ENCODE measurements around the gene TOMM5. TPM values are rescaled to one million over a fixed set of nuclear protein-coding genes. Genes with fewer than 3 reads are reported as not detected.
"Not testable (repeated sequence)": the region's sequence is repeated elsewhere in the genome, so short reads cannot be mapped to it uniquely, and the experiment has no call there.

Gene TOMM5
- total and polyA plus RNA-seq, 2 donors, result 88.6 to 95.4 TPM

DNA sequence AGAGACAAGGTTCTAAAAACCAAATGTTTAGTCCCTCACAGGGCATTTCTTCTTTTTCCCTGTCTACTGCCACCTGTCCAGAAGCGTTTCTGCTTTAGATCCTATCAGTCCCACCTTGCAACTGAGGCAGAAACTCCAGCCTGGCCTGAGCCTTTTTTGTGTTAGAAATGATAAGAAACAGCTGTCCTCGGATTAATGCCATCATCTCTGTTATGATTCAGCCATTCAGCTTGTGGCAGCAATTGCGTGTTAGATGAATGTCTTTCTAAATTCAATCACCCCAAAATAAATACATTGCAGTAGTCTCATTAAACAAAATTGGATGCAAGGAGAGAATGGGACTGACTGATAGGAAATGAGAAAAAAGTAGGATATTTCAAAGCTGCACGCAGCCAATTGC, 30.1 kb upstream of the TOMM5 start:
- Histone ChIP-seq H3K4me1 (ENCODE audit: insufficient read depth) (no peaks in the 10 kb centered on the region), H3K4me3 (ENCODE audit: low read depth, low read length) (no peak overlapping the region), H3K36me3 (ENCODE audit: insufficient read depth) (no peaks in the 10 kb centered on the region), H3K27ac (ENCODE audit: low read depth) (no peak overlapping the region)
- DNase-seq (ENCODE audit: extremely low spot score), result no peak
- 56% methylated on average over 4 of the region's 4 CpGs for WGBS

DNA sequence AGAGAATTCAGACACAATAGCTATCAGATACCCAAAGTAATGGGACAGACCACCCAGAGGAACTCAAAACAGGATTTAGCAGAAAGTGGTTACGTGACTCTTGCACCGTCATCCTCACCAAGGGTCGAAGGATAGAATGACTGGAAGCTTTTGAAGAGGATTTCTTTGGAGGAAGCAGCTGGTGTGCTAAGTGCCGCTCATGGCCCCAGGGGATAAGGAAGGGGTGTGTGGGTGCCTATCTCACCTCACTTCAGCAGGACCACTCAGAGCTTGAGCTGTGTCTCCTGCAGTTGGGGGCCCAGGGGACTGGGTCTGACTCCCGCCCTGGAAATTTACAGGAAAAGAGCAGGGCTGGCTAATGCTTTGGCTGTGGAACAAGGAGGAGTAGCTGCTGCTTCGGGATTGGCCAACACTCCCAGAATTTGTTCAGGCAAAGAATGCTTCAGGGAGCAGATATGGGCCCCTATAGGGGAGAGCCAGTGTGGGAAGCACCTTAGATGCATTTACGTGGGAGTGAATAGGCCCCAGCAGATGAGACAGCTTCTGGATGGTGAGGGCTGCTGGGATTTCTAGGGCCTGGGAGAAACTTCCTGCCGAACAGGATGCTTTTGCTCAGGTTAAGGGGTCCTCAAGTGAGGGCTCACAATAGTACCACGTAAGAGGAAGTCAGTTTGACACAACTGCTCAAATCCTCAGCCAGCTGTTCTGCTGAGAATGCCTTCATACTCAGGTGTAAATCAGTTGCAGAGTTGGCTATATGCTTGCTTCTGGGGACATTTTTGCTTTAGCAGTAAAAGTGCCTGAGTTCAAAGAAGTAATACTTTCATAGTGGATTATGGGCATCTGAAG, 29.1 kb upstream of the TOMM5 start:
- DNase-seq (ENCODE audit: extremely low spot score), result no peak
- no peaks in the 10 kb centered on the region for H3K36me3 ChIP-seq (ENCODE audit: insufficient read depth)
- WGBS, result 57% methylated on average over 9 of the region's 9 CpGs

GRCh38 chr9:37620396-37620795, 28.0 kb upstream of the TOMM5 start:
- Histone ChIP-seq H3K27ac (ENCODE audit: low read depth) (no peak overlapping the region), H3K4me3 (ENCODE audit: low read depth, low read length) (no peak overlapping the region), H3K36me3 (ENCODE audit: insufficient read depth) (no peaks in the 10 kb centered on the region), H3K4me1 (ENCODE audit: insufficient read depth) (no peaks in the 10 kb centered on the region)
- 88% methylated on average over 1 of the region's 1 CpG for WGBS
- DNase-seq (ENCODE audit: extremely low spot score), result no peak

More for the DNA sequence above, 29.1 kb upstream of the TOMM5 start:
- H3K4me1 ChIP-seq (ENCODE audit: insufficient read depth), result no peaks in the 10 kb centered on the region
- no peak overlapping the region for H3K27ac ChIP-seq (ENCODE audit: low read depth)
- no peak overlapping the region for H3K4me3 ChIP-seq (ENCODE audit: low read depth, low read length)

GRCh38 chr9:37619806-37620205, 27.4 kb upstream of the TOMM5 start:
- no peak for DNase-seq (ENCODE audit: extremely low spot score)
- Histone ChIP-seq H3K27ac (ENCODE audit: low read depth) (no peak overlapping the region), H3K36me3 (ENCODE audit: insufficient read depth) (no peaks in the 10 kb centered on the region), H3K4me1 (ENCODE audit: insufficient read depth) (no peaks in the 10 kb centered on the region), H3K4me3 (ENCODE audit: low read depth, low read length) (no peak overlapping the region)
- WGBS, result 75% methylated on average over 3 of the region's 3 CpGs

GRCh38 chr9:37618817-37619216, 26.4 kb upstream of the TOMM5 start:
- 72% methylated on average over 4 of the region's 4 CpGs for WGBS
- Histone ChIP-seq H3K36me3 (ENCODE audit: insufficient read depth) (no peaks in the 10 kb centered on the region), H3K27ac (ENCODE audit: low read depth) (no peak overlapping the region), H3K4me3 (ENCODE audit: low read depth, low read length) (no peak overlapping the region), H3K4me1 (ENCODE audit: insufficient read depth) (no peaks in the 10 kb centered on the region)
- DNase-seq (ENCODE audit: extremely low spot score), result no peak

- H3K27ac ChIP-seq (ENCODE audit: low read depth), result no peak overlapping the region
- WGBS, result 28% methylated on average over 4 of the region's 4 CpGs
- DNase-seq (ENCODE audit: extremely low spot score), result no peak
Observed at GRCh38 chr9:37617832-37618231, 25.4 kb upstream of the TOMM5 start.

GRCh38 chr9:37617161-37617560, 24.8 kb upstream of the TOMM5 start:
- no peaks in the 10 kb centered on the region for H3K36me3 ChIP-seq (ENCODE audit: insufficient read depth)
- no peaks in the 10 kb centered on the region for H3K4me1 ChIP-seq (ENCODE audit: insufficient read depth)
- H3K27ac ChIP-seq (ENCODE audit: low read depth), result no peak overlapping the region
- 76% methylated on average over 2 of the region's 2 CpGs for WGBS
- no peak for DNase-seq (ENCODE audit: extremely low spot score)
- no peak overlapping the region for H3K4me3 ChIP-seq (ENCODE audit: low read depth, low read length)

More at GRCh38 chr9:37617832-37618231, 25.4 kb upstream of the TOMM5 start:
- no peaks in the 10 kb centered on the region for H3K4me1 ChIP-seq (ENCODE audit: insufficient read depth)
- no peak overlapping the region for H3K4me3 ChIP-seq (ENCODE audit: low read depth, low read length)
- no peaks in the 10 kb centered on the region for H3K36me3 ChIP-seq (ENCODE audit: insufficient read depth)

DNA sequence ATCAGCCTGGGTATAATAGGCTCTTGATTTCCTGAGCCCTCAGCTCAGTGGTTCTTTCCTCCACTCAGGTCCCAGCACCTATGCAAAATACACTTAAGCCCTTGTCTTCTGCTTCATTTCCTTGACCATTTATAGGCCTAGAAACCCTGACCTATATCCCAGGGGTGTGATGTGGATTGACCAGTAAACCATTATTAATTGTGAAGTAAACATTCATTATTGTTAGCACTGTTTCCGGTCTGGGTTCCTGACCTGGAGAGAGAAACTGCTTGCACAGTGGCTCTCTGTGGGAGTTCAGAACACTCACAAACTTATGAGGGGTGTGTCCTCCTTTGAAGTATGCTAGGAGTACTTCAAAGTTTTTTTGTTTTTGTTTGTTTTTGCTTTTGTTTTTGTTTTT, 19.6 kb upstream of the TOMM5 start:
- H3K36me3 ChIP-seq (ENCODE audit: insufficient read depth), result no peaks in the 10 kb centered on the region
- no peak overlapping the region for H3K4me3 ChIP-seq (ENCODE audit: low read depth, low read length)
- H3K27ac ChIP-seq (ENCODE audit: low read depth), result no peak overlapping the region
- DNase-seq (ENCODE audit: extremely low spot score), result no peak
- no peaks in the 10 kb centered on the region for H3K4me1 ChIP-seq (ENCODE audit: insufficient read depth)
- WGBS, result 53% methylated on average over 1 of the region's 1 CpG

GRCh38 chr9:37611014-37611413, 18.6 kb upstream of the TOMM5 start:
- H3K36me3 ChIP-seq (ENCODE audit: insufficient read depth), result no peaks in the 10 kb centered on the region
- no peak for DNase-seq (ENCODE audit: extremely low spot score)
- no peak overlapping the region for H3K27ac ChIP-seq (ENCODE audit: low read depth)
- 73% methylated on average over 6 of the region's 6 CpGs for WGBS
- no peaks in the 10 kb centered on the region for H3K4me1 ChIP-seq (ENCODE audit: insufficient read depth)
- H3K4me3 ChIP-seq (ENCODE audit: low read depth, low read length), result no peak overlapping the region

DNA sequence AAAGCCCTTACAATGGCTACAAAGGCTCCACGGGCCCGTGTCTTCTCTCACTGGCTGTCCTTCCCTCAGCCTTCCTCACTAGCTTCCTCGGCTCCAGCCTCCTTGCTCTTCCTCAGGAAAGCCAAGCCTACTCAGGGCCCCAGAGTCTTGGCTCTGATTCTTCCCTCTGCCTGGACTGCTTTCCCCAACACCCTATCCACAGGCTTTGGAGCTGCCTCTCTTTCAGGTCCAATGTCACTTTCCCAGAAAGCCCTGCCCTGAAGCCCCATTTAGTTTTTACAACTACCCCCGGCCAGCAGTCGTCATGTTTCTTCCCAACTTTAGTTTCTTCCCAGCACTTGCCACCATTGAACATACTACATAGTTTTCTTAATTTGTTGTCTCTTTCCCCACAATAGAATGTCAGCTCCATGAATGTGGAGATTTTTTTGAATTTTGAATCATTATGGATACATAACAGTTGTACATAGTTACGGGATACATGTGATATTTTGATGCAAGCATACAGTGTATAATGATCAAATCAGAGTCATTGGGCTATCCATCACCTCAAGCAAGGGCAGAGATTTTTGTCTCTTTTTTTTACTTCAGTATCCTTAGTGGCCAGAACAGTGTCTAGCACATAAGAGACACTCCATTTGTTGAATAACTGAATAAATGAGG, 17.5 kb upstream of the TOMM5 start:
- 64% methylated on average over 6 of the region's 6 CpGs for WGBS
- no peak for DNase-seq (ENCODE audit: extremely low spot score)
- H3K4me3 ChIP-seq (ENCODE audit: low read depth, low read length), result no peak overlapping the region
- H3K4me1 ChIP-seq (ENCODE audit: insufficient read depth), result no peaks in the 10 kb centered on the region
- no peaks in the 10 kb centered on the region for H3K36me3 ChIP-seq (ENCODE audit: insufficient read depth)
- no peak overlapping the region for H3K27ac ChIP-seq (ENCODE audit: low read depth)

DNA sequence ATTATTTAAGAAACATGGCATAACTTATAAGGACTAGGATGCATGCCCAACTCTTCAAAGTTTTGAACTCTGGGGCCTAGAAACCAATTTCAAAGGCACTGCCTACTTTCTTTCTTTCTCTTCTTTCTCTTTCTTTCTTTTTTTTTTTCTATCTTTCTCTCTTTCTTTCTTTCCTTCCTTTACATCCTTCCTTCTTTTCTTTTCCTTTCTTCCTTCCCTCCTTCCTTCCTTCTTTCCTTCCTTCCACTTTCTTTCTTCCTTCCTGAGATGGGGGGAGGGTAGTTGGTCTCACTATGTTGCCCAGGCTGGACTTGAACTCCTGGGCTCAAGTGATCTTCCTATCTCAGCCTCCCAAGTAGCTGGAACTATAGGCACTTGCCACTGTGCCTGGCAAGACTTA, 15.9 kb upstream of the TOMM5 start:
- Histone ChIP-seq H3K4me1 (ENCODE audit: insufficient read depth) (no peaks in the 10 kb centered on the region), H3K27ac (ENCODE audit: low read depth) (no peak overlapping the region), H3K36me3 (ENCODE audit: insufficient read depth) (no peaks in the 10 kb centered on the region), H3K4me3 (ENCODE audit: low read depth, low read length) (no peak overlapping the region)
- DNase-seq (ENCODE audit: extremely low spot score), result no peak

- no peak overlapping the region for H3K4me3 ChIP-seq (ENCODE audit: low read depth, low read length)
- no peaks in the 10 kb centered on the region for H3K36me3 ChIP-seq (ENCODE audit: insufficient read depth)
- no peak for DNase-seq (ENCODE audit: extremely low spot score)
- no peak overlapping the region for H3K27ac ChIP-seq (ENCODE audit: low read depth)
- WGBS, result 78% methylated on average over 1 of the region's 1 CpG
- no peaks in the 10 kb centered on the region for H3K4me1 ChIP-seq (ENCODE audit: insufficient read depth)
Observed at GRCh38 chr9:37604296-37604695, 11.9 kb upstream of the TOMM5 start.

- Histone ChIP-seq H3K27ac (ENCODE audit: low read depth) (no peak overlapping the region), H3K36me3 (ENCODE audit: insufficient read depth) (no peaks in the 10 kb centered on the region), H3K4me1 (ENCODE audit: insufficient read depth) (no peaks in the 10 kb centered on the region), H3K4me3 (ENCODE audit: low read depth, low read length) (no peak overlapping the region)
- no peak for DNase-seq (ENCODE audit: extremely low spot score)
- 65% methylated on average over 5 of the region's 5 CpGs for WGBS
Observed at GRCh38 chr9:37602817-37603216, 10.4 kb upstream of the TOMM5 start.

GRCh38 chr9:37602061-37602460, 9.7 kb upstream of the TOMM5 start:
- H3K36me3 ChIP-seq (ENCODE audit: insufficient read depth); H3K27ac ChIP-seq (ENCODE audit: low read depth); DNase-seq (ENCODE audit: extremely low spot score); H3K4me1 ChIP-seq (ENCODE audit: insufficient read depth); H3K4me3 ChIP-seq (ENCODE audit: low read depth, low read length): not testable (repeated sequence)
- 90% methylated on average over 4 of the region's 4 CpGs for WGBS
